ENCODE data around the gene COL4A1.
"Not testable (repeated sequence)": the region's sequence is repeated elsewhere in the genome, so short reads cannot be mapped to it uniquely, and the experiment has no call there.

The COL4A1 gene

GRCh38 chr13:110128546-110128945 lies 178.4 kb downstream of the COL4A1 start:
- DNase-seq = no peak

DNA sequence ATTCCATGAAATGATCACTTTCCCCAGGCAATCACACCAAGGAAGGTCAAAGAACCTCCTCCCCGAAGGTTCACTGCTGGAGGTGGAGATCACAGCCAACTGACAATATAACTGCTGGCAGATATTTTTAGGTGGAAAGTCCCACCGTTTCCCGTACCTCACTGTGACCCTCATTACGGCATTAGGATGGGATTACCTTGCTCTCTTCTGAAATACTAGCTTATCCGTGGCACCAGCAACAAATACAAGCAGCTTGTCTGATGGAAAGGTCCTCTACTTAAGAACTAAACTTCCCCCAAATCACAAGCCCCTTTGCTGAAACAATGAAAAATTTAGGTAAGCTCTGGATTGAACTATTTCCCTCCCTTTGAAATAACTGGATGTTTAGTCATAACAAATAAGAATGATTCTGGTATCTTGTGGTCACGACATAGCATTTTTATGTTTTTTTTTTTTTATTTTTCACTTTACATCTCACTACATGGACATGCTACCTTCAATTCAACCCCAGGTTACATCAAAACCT lies 178.9 kb downstream of the COL4A1 start:
- no peak for DNase-seq

DNA sequence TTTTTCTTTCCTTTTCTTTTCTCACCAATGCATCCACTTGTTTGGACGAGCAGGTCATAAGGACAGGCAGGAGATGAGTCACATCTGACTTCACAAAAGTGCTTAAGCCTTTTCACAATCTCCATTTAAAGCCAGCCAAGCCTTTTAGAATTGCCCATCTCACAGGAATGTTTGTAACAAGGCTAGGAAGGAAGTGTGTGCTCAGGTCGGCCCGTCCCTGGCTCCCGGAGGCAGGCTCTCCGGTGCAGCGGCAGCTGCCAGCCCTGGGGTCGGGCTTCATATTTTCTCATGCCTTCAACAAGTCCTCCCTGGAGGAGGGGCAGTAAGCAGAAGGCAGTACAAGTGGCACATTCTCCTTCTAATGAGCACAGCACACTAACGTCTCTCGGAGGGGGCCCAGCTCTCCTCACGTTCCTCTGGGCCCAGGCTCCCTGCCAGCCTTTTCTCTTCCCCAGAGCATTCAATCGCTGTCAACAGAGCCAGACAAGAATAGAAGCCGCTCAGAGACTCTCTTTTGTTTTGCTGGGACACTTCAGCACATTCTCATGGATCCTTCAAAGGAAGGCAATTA lies 180.5 kb downstream of the COL4A1 start:
- peak; percentile 74 for DNase-seq

DNA sequence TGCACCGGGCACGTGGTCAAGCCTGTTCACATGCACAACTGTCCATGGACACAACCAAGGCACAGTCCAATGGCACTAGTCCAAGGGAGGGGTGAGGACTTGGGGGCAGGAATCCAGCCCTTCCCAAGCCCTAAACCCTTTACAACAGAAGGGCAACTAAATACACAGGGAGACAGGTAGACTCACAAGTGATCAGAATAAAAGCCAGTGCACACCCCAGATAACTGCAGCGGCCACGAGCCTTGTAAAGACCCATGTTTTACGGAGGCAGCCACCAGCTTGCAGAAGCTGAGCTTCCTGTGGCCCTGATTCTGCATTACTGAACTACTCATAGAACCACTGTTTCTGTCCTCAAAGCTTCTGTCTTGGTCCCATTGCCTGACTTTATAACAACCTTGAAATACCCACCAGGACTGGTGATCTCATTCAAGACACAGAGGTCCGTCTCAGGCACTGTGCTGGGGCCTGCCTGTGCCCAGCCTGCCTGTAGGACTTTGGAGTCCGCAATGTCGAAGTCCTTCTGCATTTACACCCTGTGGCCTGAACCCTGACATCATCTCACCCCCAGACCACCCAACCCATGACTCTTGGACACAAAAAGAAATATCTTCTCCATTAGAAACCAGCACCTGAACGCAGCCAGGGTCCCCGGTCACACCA lies 181.2 kb downstream of the COL4A1 start:
- peak; percentile 23 for DNase-seq

DNA sequence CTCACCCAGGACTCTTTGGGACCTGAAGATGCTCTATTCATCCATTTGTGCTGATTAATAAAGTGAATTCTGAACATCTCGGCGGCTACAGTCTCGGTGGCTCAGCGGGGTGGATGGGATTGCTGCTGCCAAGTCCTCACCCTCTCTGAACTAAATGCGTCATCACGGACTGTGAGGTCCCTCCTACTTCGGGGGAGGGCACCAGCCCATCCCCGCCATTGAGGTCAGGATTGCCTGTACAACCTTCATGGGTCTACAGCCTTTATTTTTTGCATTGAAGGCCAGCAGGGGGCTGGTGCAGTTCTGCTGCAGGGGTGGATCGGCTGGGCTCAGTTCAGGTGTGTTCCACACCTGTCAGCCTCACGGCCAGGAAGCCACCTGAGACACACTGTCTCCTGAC lies 181.8 kb downstream of the COL4A1 start:
- peak; percentile 79 for DNase-seq

DNA sequence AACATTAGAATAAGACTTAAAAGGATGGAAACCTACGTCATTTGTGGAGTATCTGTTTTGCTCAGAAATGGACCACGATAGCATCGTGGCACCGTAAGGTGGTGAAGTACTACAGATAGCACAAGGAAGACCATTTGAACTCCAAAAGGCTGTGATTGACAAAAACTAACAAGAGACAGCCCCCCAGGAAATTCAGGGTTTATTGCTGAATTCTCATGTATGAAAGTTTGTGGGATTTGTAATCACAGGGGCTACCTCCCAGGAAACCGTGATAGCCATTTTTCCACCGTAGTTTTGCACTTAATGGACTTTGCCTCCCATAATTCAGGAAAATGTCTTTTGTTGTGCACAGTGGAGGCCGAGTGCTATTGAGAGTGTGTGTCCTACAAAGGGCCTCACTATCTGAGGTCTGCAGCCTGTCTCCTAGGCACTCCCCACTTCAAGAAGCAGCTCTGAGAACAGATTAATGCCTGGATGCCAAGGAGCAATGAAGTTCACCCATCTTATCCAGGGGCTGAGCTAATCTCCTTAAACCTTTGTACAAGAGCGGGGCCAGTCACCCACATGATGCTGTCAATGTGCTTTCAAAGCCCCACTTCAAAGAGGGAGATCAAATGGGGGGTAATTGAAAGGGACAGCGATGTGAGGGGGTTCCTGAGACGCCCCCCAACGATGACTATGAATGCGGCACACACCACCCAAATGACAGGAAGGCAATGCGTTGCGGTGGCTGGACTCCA lies 182.6 kb downstream of the COL4A1 start:
- DNase-seq = no peak

DNA sequence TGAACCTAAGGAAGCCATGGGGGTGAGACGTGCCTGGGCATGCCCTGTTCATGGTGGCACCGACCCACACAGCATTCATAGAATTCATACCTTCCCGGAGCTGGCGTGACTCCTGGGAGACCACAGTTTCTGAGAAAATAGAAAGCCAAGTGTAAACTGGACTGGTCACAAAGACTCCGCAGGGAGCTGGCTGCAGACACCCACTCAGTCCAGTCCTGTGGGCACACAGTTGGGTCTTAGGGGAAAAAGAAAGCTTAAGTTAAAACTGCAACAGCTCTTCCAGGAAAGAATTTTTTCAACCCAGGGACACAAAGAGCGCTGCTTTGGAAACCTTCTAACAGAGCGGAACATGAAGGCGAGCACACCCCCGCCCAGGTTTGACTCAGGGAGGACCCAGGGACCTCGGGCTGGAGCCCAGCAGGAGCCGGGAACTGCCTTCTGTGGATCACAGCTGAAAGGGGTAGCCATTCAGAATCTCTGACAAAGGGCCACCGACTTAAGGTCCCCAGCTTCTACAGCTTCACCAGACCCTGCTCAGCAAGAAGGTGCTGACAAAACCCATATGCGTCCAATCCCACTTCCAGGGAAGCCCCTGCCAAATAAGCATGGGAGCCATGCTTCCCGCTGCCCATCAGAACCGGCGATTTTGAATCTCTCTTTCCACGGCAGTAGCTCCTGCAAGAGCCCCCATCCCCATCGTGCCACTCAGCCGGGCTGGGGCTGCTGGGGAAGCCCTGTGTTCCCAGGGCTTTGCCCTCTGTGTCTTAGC lies 183.7 kb downstream of the COL4A1 start:
- peak; percentile 84 for DNase-seq

GRCh38 chr13:110121422-110122083 lies 185.4 kb downstream of the COL4A1 start:
- DNase-seq = no peak

DNA sequence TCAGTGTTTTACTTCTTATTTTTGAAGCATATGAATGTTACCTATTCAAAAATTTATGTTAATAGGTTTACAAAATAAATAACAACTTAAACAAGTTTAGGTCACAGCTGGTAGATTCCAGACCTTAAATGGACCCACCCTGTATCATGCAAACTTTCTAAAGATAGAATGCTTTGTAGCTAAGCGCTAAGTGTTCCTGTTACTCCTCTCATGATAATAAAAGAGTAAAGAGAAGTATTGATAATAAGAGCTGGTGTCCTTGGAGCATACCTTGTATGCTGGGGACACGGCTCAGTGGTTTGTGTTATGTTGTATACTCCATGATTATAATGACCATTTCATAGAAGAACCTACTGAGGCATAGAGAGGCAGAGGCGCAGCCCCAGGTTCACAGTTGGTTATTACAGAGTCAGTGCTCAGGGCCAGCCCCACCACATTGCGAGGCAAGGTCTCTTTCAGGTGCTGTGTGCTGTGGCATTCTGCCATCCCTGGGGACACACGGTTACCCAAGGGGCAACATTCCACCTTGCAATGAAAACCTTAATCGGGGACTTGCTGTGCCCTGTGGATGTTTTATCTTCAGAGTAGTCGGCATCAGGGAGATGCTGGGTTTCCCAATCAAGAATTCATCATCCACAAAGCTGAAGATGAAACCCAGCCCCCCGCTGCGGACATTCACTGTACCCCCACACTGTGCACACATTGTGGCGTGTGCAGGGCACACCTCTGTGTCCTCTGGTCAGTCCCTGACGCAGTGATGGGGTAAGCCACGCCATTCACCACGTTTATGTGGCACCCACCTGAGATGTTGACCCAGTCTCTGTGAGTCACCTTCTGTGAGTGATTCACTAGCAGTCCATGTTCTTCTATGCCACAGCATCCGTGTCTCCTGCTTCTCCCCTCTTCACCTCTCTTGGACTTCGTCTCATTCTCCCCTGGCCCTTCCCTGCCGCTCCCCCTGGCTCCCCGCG lies 186.7 kb downstream of the COL4A1 start:
- DNase-seq = no peak

GRCh38 chr13:110118106-110118505 lies 188.9 kb downstream of the COL4A1 start:
- DNase-seq = no peak

- DNase-seq = no peak
These were observed 190.9 kb downstream of the COL4A1 start for GRCh38 chr13:110116072-110116487.

DNA sequence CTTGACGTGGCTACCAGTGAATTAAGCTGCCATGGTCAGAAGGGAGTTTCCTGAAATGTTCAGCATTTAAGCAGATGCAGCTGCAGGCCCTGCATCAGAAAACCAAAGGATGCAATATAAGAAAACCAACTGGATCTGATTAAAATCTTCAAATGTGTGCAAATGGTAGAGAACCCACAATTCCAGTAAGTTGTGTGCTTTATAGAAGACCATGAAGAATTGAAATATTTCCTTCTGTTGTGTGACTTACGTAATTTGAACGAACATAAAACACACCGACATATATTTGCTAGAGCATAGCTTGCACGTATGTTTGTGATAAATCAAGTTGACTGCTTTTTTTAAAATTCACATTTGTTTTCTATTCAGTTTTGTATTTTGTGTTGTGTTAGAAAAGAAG lies 191.4 kb downstream of the COL4A1 start:
- DNase-seq = no peak

DNA sequence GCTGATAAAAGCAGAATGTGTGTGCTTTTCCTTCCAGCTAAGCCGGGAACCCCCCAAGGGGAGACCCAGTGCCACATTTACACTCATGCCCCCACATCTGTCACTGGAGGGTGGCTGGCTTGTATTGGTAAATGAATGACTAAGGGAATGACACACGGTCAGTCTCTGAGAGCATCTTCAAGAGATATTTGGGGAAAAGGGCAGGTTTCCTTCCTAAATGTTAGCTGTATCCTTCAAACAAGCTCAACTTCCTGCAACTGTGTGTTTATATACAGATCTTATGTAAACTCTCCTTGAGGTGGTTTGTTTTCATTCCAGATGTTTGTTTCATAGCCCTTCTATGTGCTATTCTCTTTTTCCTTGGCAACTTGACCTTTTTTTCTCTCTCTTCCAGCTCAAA lies 192.6 kb downstream of the COL4A1 start:
- DNase-seq = no peak

GRCh38 chr13:110113284-110113764 lies 193.6 kb downstream of the COL4A1 start:
- DNase-seq = no peak

DNA sequence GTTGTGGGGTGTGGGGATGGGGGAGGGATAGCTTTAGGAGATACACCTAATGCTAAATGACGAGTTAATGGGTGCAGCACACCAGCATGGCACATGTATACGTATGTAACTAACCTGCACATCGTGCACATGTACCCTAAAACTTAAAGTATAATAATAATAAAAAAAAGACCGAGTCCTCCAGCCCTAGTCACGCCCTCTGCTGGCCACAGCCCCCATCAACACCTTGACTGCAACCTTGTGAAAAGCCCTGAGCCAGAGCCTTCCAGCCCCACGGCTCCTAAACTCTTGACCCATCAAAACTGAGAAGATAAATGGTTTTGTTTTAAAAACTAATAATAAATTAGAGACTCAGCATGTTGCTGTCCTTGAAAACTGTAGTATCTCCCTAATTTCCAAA lies 194.6 kb downstream of the COL4A1 start:
- not testable (repeated sequence) for DNase-seq

DNA sequence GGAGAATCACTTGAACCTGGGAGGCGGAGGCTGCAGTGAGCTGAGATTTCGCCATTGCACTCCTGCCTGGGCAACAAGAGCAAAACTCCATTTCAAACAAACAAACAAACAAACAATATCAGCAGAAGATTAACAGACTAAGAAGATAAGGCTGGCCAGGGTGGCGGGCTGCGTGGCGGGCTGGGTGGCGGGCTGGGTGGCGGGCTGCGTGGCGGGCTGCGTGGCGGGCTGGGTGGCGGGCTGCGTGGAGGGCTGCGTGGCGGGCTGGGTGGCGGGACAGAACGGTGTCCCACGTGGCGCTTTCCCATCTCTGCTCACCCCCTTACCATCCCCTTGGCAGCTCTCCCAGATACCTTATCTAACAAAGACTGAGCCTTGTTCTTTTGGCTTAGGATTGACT lies 196.2 kb downstream of the COL4A1 start:
- DNase-seq = no peak

- no peak for DNase-seq
These were observed 197.0 kb downstream of the COL4A1 start for GRCh38 chr13:110109910-110110309.

GRCh38 chr13:110109140-110109783 lies 197.7 kb downstream of the COL4A1 start:
- DNase-seq = no peak

GRCh38 chr13:110108348-110109139 lies 198.4 kb downstream of the COL4A1 start:
- peak; percentile 77 for DNase-seq

Data from NCI-H345 (cell line).